ENCODE measurements around the gene CHST11.

Gene CHST11

DNA sequence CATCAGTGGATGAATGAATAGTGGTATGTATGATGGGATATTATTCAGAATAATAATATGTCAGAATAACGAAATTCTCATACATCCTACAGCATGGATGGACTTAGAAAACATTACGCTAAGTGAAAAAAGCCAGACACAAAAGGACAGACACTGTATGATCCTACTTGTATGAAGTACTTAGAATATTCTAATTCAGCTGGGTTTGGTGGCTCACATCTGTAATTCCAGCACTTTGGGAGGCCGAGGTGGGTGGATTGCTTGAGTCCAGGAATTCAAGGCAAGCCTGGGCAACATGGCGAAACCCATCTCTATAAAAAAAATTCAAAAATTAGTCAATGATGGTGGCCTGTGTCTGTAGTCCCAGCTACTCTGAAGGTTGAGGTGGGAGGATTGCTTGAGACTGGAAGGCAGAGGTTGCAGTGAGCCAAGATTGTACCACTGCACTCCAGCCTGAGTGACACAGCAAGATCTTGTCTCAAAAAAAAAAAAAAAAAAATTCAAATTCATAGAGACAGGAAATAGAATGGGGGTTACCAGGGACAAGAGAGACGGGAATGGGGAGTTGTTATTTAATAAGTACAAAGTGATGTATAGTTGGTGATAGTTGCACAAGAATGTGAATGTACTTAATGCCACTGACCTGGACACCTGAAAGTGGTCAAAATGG lies 132.3 kb downstream of the CHST11 start:
- no peak overlapping the region for H3K4me3 ChIP-seq (ENCODE audit: insufficient read length, low read depth)
- no peak for TF ChIP-seq YY1 (IDR thresholded peaks at IDR 0.05; ENCODE audit: insufficient read depth, insufficient read length)
- TF ChIP-seq ZNF274 (IDR thresholded peaks at IDR 0.05; ENCODE audit: low read depth, low read length), result no peak
- no peak for TF ChIP-seq SUZ12 (IDR thresholded peaks at IDR 0.05; ENCODE audit: extremely low read depth, insufficient read depth, insufficient read length)

DNA sequence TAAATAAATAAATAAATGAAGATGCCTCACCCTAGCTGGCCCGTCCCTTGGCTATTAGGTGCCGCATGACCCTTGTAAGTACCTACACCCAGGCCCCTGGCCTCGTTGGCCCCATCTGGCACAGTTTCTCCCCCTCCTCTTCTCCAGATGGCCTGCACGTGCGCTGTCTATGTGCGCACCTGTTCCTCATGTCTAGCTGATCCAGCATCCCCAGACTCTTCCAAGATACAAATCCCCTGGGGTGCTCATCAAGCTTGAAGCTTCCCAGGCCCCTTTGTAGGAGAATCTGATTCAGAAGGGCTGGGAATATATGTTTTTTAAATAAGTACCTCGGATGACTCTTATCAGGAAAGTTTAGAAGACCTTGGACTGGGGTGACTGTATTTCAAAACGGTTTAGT lies 133.3 kb downstream of the CHST11 start:
- TF ChIP-seq SUZ12 (IDR thresholded peaks at IDR 0.05; ENCODE audit: extremely low read depth, insufficient read depth, insufficient read length) (no peak), YY1 (IDR thresholded peaks at IDR 0.05; ENCODE audit: insufficient read depth, insufficient read length) (no peak), ZNF274 (IDR thresholded peaks at IDR 0.05; ENCODE audit: low read depth, low read length) (no peak)
- H3K36me3 ChIP-seq (ENCODE audit: insufficient read depth, insufficient read length, low read length), result no peaks in the 10 kb centered on the region
- H3K9ac ChIP-seq (ENCODE audit: insufficient read length, low read depth), result no peak overlapping the region
- no peak overlapping the region for H3K4me3 ChIP-seq (ENCODE audit: insufficient read length, low read depth)
- H3K27me3 ChIP-seq (ENCODE audit: insufficient read depth, insufficient read length), result no peaks in the 10 kb centered on the region
- no peak for DNase-seq (ENCODE audit: low read depth, low spot score)
- no peaks in the 10 kb centered on the region for H3K9me3 ChIP-seq (ENCODE audit: insufficient read depth, low read length)
- H3K4me1 ChIP-seq (ENCODE audit: insufficient read depth, insufficient read length), result no peaks in the 10 kb centered on the region

More for the DNA sequence above, 132.3 kb downstream of the CHST11 start:
- Histone ChIP-seq H3K27me3 (ENCODE audit: insufficient read depth, insufficient read length) (no peaks in the 10 kb centered on the region), H3K9me3 (ENCODE audit: insufficient read depth, low read length) (no peaks in the 10 kb centered on the region), H3K9ac (ENCODE audit: insufficient read length, low read depth) (no peak overlapping the region), H3K4me1 (ENCODE audit: insufficient read depth, insufficient read length) (no peaks in the 10 kb centered on the region), H3K36me3 (ENCODE audit: insufficient read depth, insufficient read length, low read length) (no peaks in the 10 kb centered on the region)
- DNase-seq (ENCODE audit: low read depth, low spot score), result no peak

DNA sequence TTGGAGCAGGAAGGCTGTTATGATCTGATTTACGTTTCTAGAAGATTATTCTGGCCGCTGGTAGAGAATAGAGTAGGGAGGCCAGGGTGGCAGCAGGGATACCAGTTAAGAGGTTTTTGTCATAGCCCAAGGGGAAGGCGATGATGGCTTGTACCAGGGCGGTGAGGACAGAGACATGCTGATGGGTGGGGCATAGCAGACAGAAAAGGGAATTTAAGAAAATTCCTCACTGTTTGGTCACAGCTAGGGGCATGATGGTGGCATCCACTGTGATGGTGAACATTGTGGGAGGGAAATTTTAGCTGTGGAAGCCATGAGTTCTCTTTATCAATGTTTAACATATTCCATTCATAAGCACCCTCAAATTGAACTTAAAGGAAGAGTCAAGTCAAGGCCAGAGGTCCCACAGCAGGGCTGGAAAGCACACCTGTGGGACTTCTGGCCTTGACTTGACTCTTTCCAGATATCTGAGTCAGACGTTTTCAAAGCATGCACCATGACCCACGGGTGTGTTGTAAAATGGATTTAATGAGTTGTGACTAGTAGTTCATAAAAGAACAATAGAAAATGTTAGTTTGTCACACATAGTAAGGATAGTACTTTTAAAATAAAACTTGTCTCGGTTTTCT lies 134.6 kb downstream of the CHST11 start:
- H3K36me3 ChIP-seq (ENCODE audit: insufficient read depth, insufficient read length, low read length), result no peaks in the 10 kb centered on the region
- no peak for DNase-seq (ENCODE audit: low read depth, low spot score)
- H3K27me3 ChIP-seq (ENCODE audit: insufficient read depth, insufficient read length), result no peaks in the 10 kb centered on the region
- no peak overlapping the region for H3K4me3 ChIP-seq (ENCODE audit: insufficient read length, low read depth)
- TF ChIP-seq YY1 (IDR thresholded peaks at IDR 0.05; ENCODE audit: insufficient read depth, insufficient read length), result no peak
- TF ChIP-seq ZNF274 (IDR thresholded peaks at IDR 0.05; ENCODE audit: low read depth, low read length), result no peak
- TF ChIP-seq SUZ12 (IDR thresholded peaks at IDR 0.05; ENCODE audit: extremely low read depth, insufficient read depth, insufficient read length), result no peak
- no peak overlapping the region for H3K9ac ChIP-seq (ENCODE audit: insufficient read length, low read depth)
- no peaks in the 10 kb centered on the region for H3K9me3 ChIP-seq (ENCODE audit: insufficient read depth, low read length)
- H3K4me1 ChIP-seq (ENCODE audit: insufficient read depth, insufficient read length), result no peaks in the 10 kb centered on the region

GRCh38 chr12:104593482-104593881 lies 136.7 kb downstream of the CHST11 start:
- Histone ChIP-seq H3K9ac (ENCODE audit: insufficient read length, low read depth) (no peak overlapping the region), H3K36me3 (ENCODE audit: insufficient read depth, insufficient read length, low read length) (no peaks in the 10 kb centered on the region), H3K9me3 (ENCODE audit: insufficient read depth, low read length) (no peaks in the 10 kb centered on the region), H3K4me3 (ENCODE audit: insufficient read length, low read depth) (no peak overlapping the region), H3K27me3 (ENCODE audit: insufficient read depth, insufficient read length) (no peaks in the 10 kb centered on the region), H3K4me1 (ENCODE audit: insufficient read depth, insufficient read length) (no peaks in the 10 kb centered on the region)
- TF ChIP-seq ZNF274 (IDR thresholded peaks at IDR 0.05; ENCODE audit: low read depth, low read length) (no peak), YY1 (IDR thresholded peaks at IDR 0.05; ENCODE audit: insufficient read depth, insufficient read length) (no peak), SUZ12 (IDR thresholded peaks at IDR 0.05; ENCODE audit: extremely low read depth, insufficient read depth, insufficient read length) (no peak)
- no peak for DNase-seq (ENCODE audit: low read depth, low spot score)

DNA sequence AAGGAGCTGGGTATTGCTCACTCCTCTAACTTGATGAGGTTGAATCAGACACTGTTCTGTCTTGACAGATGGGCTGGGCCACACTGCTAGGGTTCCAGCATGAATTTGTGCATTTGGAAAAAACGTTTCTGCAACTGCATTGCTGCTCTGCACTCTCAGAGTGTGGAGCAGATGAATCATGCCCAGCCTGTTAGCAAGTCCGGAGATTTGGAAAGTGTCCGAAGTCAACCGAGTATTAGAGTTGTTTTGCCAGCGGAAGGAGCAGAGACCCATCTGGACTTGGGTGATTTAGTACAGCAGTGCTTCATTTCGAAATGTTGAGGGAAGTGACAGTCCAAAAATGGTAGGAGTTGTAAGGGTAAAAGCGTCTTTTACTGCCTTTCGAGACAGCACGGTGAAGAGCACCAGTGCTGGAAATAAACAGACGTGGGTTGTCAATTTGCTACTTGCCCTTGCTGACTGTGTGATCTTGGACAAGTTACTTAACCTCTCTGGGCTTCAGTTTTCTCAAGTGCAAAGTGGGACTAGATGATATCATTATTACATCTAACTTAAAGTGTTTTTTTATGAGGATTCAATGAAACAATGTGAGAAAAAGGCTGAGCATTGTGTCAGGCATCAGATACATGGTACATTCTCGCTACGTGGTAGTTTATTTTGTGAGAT lies 139.5 kb downstream of the CHST11 start:
- Histone ChIP-seq H3K9me3 (ENCODE audit: insufficient read depth, low read length) (no peaks in the 10 kb centered on the region), H3K4me3 (ENCODE audit: insufficient read length, low read depth) (no peak overlapping the region), H3K27me3 (ENCODE audit: insufficient read depth, insufficient read length) (no peaks in the 10 kb centered on the region), H3K9ac (ENCODE audit: insufficient read length, low read depth) (no peak overlapping the region), H3K4me1 (ENCODE audit: insufficient read depth, insufficient read length) (peaks cover 3% of the 10 kb centered on the region), H3K36me3 (ENCODE audit: insufficient read depth, insufficient read length, low read length) (no peaks in the 10 kb centered on the region)
- TF ChIP-seq YY1 (IDR thresholded peaks at IDR 0.05; ENCODE audit: insufficient read depth, insufficient read length), result no peak
- no peak for TF ChIP-seq SUZ12 (IDR thresholded peaks at IDR 0.05; ENCODE audit: extremely low read depth, insufficient read depth, insufficient read length)
- no peak for TF ChIP-seq ZNF274 (IDR thresholded peaks at IDR 0.05; ENCODE audit: low read depth, low read length)
- DNase-seq (ENCODE audit: low read depth, low spot score), result no peak

DNA sequence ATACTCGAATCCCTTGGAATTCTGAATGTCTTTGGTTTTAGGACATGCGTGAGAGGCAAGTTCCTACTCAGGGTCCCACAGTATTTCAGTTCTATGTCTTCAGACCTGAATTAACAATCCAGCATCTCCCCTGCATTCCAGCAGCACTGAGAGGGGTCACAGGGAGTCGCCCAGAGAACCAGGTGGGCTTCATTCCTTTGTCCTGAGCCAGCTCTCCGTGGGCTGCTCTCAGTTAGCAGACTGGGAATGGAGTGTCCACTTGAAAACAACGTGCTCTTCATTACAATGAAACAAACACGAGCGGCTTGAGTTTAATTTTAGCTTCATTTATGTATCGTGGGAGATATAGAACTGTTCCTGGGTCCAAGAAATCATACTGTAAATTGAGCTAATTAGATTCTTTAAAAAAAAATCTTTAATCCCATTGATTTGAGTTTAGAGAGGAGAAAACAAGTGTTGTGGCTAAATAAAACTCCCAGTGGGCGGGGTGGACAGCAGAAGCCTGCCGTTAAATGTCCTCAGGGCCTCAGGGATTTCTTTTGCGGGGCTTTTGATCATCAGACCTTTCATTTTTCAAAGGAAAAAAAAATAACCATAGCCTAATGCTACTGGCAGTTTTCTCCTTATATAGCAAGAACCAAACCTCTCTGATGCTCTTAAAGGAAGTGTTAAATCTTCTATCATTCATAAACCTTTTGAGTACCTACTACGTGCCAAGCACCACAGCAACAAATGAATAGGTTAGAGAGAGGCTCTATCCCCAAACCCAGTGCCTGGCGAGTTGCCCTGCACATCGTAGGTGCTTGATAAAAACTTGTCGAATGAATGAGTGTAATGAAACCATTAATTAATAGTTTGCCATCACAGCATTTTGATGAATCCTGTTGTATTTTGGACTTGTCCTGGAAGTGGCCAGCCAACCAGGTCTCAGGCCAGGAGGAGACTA lies 140.4 kb downstream of the CHST11 start:
- no peaks in the 10 kb centered on the region for H3K9me3 ChIP-seq (ENCODE audit: insufficient read depth, low read length)
- no peak for DNase-seq (ENCODE audit: low read depth, low spot score)
- H3K36me3 ChIP-seq (ENCODE audit: insufficient read depth, insufficient read length, low read length), result no peaks in the 10 kb centered on the region
- peaks cover 3% of the 10 kb centered on the region for H3K4me1 ChIP-seq (ENCODE audit: insufficient read depth, insufficient read length)
- no peaks in the 10 kb centered on the region for H3K27me3 ChIP-seq (ENCODE audit: insufficient read depth, insufficient read length)
- TF ChIP-seq ZNF274 (IDR thresholded peaks at IDR 0.05; ENCODE audit: low read depth, low read length), result no peak
- no peak for TF ChIP-seq YY1 (IDR thresholded peaks at IDR 0.05; ENCODE audit: insufficient read depth, insufficient read length)
- TF ChIP-seq SUZ12 (IDR thresholded peaks at IDR 0.05; ENCODE audit: extremely low read depth, insufficient read depth, insufficient read length), result no peak
- no peak overlapping the region for H3K4me3 ChIP-seq (ENCODE audit: insufficient read length, low read depth)
- H3K9ac ChIP-seq (ENCODE audit: insufficient read length, low read depth), result no peak overlapping the region

Data from NT2/D1 (cell line).